Sigmoid colon (tissue), 7 donors: Measurements from ENCODE around the gene MMRN1. TPM values are rescaled to one million over a fixed set of nuclear protein-coding genes. Genes with fewer than 3 reads are reported as not detected.

Source experiments
- DNase-seq: peaks from one replicate; pipeline ENCODE4 v3.0.0-alpha.2; 2019
- H3K27ac ChIP-seq, 4 donors: fragments of 200-600 bp; sonication (generic); one replicate each; pipeline ENCODE4 v1.5.1; 2016 to 2019; ENCODE audit warnings: mild to moderate bottlenecking in 1 of 4
- H3K27me3 ChIP-seq, 3 donors: fragments of 200-600 bp; sonication (generic); one replicate each; pipeline ENCODE4 v1.5.1; 2019; ENCODE audit warnings: mild to moderate bottlenecking in 1 of 3
- H3K36me3 ChIP-seq, 4 donors: fragments of 200-600 bp; sonication (generic); one replicate each; pipeline ENCODE4 v1.5.1; 2016 to 2019
- H3K4me1 ChIP-seq, 4 donors: fragments of 200-600 bp; sonication (generic); one replicate each; pipeline ENCODE4 v1.5.1; 2017 to 2019
- H3K4me3 ChIP-seq, 4 donors: fragments of 200-600 bp; sonication (generic); one replicate each; pipeline ENCODE4 v1.5.1; 2017 to 2019; ENCODE audit warnings: mild to moderate bottlenecking in 2 of 4, moderate library complexity in 1 of 4
- H3K9me3 ChIP-seq, 4 donors: fragments of 200-600 bp in 3 of 4; sonication (generic) in 3 of 4; one replicate each; pipeline versions ENCODE4 v1.5.1 to v1.6.1; 2013 to 2019
- EP300 ChIP-seq, 4 donors: sonication (generic); formaldehyde crosslinking; IDR thresholded peaks; one replicate each; pipeline ENCODE4 v1.6.1; 2017; ENCODE audit warnings: antibody characterized with exemption in 4 of 4
- POLR2A ChIP-seq, 2 donors: fragments of 450-650 bp; IDR thresholded peaks; one replicate each; pipeline ENCODE4 v1.6.1; 2016; ENCODE audit warnings: antibody characterized with exemption in 2 of 2, mild to moderate bottlenecking in 2 of 2, moderate library complexity in 2 of 2
- POLR2AphosphoS5 ChIP-seq, 4 donors: sonication (generic); formaldehyde crosslinking; IDR thresholded peaks; one replicate each; pipeline ENCODE4 v1.6.1; 2017; ENCODE audit warnings: antibody characterized with exemption in 4 of 4
- WGBS, 2 donors: extraction: QIAGEN DNeasy Blood & Tissue Kit; methylation state at CpG; one replicate each; pipeline ENCODE4 v1.1.7; 2013; 5-methylcytosine and 5-hydroxymethylcytosine counted together
- intact Hi-C: fragments of 100-400 bp; cut with DNase I; formaldehyde crosslinking; loops from one replicate; pipeline ENCODE4 v1.15.1; 2023
- polyA plus RNA-seq, 3 donors: library from polyadenylated mRNA; stranded (reverse); fragments of 200-250 nt; gene quantifications; one replicate each; pipeline ENCODE4 v1.2.3, GENCODE V29; 2013
- total RNA-seq, 4 donors: library from RNA; depleted of rRNA; stranded (reverse); fragments of >200 nt; gene quantifications; one replicate each; pipeline ENCODE4 v1.1.0, GENCODE V29; 2016
- TF ChIP-seq, protein P1 (sequence below), 4 experiments: fragments of 450-650 bp in 3 of 4; fragments of 200-600 bp in 1 of 4; IDR thresholded peaks; one replicate each; pipeline ENCODE4 v1.5.1; 2016 to 2019; ENCODE audit warnings: antibody characterized with exemption in 4 of 4, mild to moderate bottlenecking in 3 of 4, moderate library complexity in 2 of 4
- donor health status: healthy with polysubstance abuse.
- donor health status: Bipolar disorder and iron deficiency.
- donor health status: healthy.

MMRN1 gene
- total and polyA plus RNA-seq, 7 donors: 0.46 to 86.6 (median 28.1) TPM

DNA sequence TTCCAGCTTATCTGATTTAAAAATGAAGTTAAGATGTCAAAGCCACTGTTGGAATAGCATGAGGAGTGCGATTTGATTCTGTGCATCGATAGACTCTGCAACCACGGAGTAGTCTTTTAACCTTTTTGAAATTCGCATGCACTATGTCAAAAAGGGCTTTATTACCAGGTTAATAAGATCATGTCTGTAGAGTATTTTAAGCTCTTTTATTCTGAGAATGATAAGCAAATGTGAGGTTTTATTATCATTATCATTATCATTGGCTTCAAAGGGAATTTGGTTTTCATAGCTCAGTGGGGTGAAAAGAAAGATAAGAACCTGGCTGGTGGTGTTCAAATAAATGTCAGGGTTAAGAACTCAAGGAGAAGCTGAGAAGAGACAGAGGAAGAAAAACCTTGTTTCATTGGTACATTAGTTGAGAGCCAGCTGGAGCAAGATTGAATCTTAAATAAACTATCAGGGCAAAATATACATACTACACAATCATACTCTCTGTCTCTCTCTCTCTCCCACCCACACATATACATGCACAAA, 102.6 kb downstream of the MMRN1 start:
- Histone ChIP-seq H3K27me3 (no peaks in the 10 kb centered on the region), H3K27ac (no peak overlapping the region), H3K36me3 (no peaks in the 10 kb centered on the region), H3K4me3 (no peak overlapping the region), H3K4me1 (no peaks in the 10 kb centered on the region), H3K9me3 (no peaks in the 10 kb centered on the region)
- DNase-seq: no peak
- intact Hi-C loops: no loop called here
- WGBS, 2 donors: 76 to 89% methylated on average over 4 of the region's 4 CpGs
- TF ChIP-seq POLR2A (IDR thresholded peaks at IDR 0.05) (no peak), EP300 (IDR thresholded peaks at IDR 0.05) (no peak), POLR2AphosphoS5 (IDR thresholded peaks at IDR 0.05) (no peak)
- TF ChIP-seq, protein P1, sequence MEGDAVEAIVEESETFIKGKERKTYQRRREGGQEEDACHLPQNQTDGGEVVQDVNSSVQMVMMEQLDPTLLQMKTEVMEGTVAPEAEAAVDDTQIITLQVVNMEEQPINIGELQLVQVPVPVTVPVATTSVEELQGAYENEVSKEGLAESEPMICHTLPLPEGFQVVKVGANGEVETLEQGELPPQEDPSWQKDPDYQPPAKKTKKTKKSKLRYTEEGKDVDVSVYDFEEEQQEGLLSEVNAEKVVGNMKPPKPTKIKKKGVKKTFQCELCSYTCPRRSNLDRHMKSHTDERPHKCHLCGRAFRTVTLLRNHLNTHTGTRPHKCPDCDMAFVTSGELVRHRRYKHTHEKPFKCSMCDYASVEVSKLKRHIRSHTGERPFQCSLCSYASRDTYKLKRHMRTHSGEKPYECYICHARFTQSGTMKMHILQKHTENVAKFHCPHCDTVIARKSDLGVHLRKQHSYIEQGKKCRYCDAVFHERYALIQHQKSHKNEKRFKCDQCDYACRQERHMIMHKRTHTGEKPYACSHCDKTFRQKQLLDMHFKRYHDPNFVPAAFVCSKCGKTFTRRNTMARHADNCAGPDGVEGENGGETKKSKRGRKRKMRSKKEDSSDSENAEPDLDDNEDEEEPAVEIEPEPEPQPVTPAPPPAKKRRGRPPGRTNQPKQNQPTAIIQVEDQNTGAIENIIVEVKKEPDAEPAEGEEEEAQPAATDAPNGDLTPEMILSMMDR (IDR thresholded peaks at IDR 0.05): no peak

DNA sequence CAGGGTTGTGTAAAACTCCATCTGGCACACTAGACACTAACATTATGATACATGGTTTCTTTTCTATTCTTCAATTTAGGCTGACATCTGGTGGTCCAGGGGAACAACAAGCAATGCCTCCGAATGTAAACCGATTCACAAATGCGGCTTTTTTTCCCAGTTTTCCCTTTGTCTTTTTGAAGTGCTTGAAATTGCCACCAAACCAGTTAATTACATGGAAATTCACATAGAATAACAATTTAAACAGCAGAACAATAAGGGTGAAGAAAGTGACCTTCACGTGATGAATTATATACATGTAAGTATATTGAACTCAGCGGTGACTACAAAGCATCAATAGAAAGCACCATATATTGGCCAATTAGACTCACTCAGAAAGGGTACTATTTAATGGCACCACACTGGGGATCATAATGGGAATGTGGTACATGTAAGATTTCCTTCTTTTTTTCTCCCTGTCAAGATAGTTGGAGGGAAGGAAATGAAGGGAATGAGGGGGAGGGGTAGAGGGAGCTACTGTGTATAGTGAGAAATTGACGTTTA, 103.9 kb downstream of the MMRN1 start:
- Histone ChIP-seq H3K4me1 (no peaks in the 10 kb centered on the region), H3K27ac (no peak overlapping the region), H3K4me3 (no peak overlapping the region), H3K36me3 (no peaks in the 10 kb centered on the region), H3K27me3 (no peaks in the 10 kb centered on the region), H3K9me3 (no peaks in the 10 kb centered on the region)
- no peak for DNase-seq
- 74% methylated on average over 6 of the region's 6 CpGs for WGBS, 2 donors
- intact Hi-C loops: no loop called here
- TF ChIP-seq POLR2A (IDR thresholded peaks at IDR 0.05): no peak
- no peak for TF ChIP-seq EP300 (IDR thresholded peaks at IDR 0.05)
- TF ChIP-seq, protein P1 (IDR thresholded peaks at IDR 0.05): no peak
- TF ChIP-seq POLR2AphosphoS5 (IDR thresholded peaks at IDR 0.05): no peak

DNA sequence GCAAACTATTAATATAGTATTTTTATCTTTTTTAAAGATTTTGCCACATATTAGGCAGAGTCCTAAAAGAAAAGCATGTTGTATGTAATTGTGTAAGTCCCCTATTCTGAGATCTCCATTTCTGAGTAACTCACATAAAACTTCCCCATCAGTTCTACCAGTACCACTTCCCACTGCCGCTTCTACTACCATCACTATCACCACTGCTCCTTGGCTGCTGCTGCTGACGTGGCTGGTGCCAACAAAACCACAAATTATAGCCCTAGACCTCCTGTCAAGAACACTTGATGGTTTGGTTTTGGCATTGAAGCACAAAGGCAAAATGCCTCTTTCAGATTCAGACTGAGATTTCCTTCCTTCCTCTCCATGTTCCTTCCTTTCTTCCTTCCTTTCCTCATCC, 106.4 kb downstream of the MMRN1 start:
- Histone ChIP-seq H3K9me3 (no peaks in the 10 kb centered on the region), H3K27me3 (no peaks in the 10 kb centered on the region), H3K4me1 (no peaks in the 10 kb centered on the region), H3K4me3 (no peak overlapping the region), H3K27ac (no peak overlapping the region), H3K36me3 (no peaks in the 10 kb centered on the region)
- intact Hi-C loops: no loop called here
- no peak for TF ChIP-seq POLR2A (IDR thresholded peaks at IDR 0.05)
- TF ChIP-seq, protein P1 (IDR thresholded peaks at IDR 0.05): no peak
- no peak for TF ChIP-seq EP300 (IDR thresholded peaks at IDR 0.05)
- no peak for TF ChIP-seq POLR2AphosphoS5 (IDR thresholded peaks at IDR 0.05)
- 19 to 32% methylated on average over 2 of the region's 2 CpGs for WGBS, 2 donors
- no peak for DNase-seq

DNA sequence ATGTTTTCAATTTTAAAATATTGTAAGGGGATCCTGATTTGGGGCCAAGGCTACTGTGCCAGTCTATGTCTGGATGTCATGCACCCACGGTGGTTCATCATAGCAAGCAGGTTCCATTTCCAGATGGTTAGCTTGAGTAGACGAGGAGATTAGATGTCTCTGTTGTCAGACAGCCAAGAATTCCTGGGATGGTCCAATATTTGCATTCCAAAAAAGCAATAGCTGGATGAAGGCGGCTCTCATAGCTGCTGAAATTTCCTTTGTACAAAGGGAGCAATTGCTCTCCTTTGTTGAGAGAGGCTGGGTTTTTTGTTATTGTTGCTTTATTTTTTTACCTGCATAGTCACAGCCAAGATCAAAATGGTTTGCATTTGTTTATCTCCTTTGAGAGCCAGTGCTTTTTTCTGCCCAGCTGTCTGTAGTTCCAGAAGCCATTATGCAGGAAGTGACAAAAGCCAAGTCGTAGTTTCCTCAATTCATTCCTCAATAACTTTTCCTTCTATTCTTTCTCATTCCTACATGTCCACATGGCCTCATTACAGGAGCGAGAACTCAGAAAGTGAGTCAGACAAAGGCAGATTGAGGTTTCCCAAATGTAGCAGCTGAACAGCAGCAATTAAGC, 107.9 kb downstream of the MMRN1 start:
- Histone ChIP-seq H3K4me1 (no peaks in the 10 kb centered on the region), H3K36me3 (no peaks in the 10 kb centered on the region), H3K4me3 (no peak overlapping the region), H3K27ac (no peak overlapping the region), H3K27me3 (no peaks in the 10 kb centered on the region), H3K9me3 (no peaks in the 10 kb centered on the region)
- WGBS, 2 donors: 58 to 71% methylated on average over 5 of the region's 5 CpGs
- no peak for DNase-seq
- no peak for TF ChIP-seq POLR2A (IDR thresholded peaks at IDR 0.05)
- TF ChIP-seq EP300 (IDR thresholded peaks at IDR 0.05): no peak
- TF ChIP-seq POLR2AphosphoS5 (IDR thresholded peaks at IDR 0.05): no peak
- TF ChIP-seq, protein P1 (IDR thresholded peaks at IDR 0.05): no peak
- intact Hi-C loops: no loop called here

Other genes with a start within 250 kb of the MMRN1 start
- gene SNCA, start 57.7 kb upstream of the MMRN1 start, total RNA-seq: 10 to 100 TPM; 16.8 to 27.0 (median 23.2) TPM
- gene SNCA, start 57.7 kb upstream of the MMRN1 start, polyA plus RNA-seq: 10 to 100 TPM in 1 of 3 donors, 1 to 10 TPM in 2; 3.5 to 20.4 (median 5.4) TPM
- gene CCSER1, start 232.5 kb downstream of the MMRN1 start, total RNA-seq: 1 to 10 TPM; 1.6 to 5.2 (median 3.0) TPM
- gene CCSER1, start 232.5 kb downstream of the MMRN1 start, polyA plus RNA-seq: 1 to 10 TPM; 3.7 to 7.2 (median 4.4) TPM